ENCODE results near the gene DDX60. TPM values are rescaled to one million over a fixed set of nuclear protein-coding genes. Genes with fewer than 3 reads are reported as not detected.

The DDX60 gene
- total and polyA plus RNA-seq, 7 donors: 1.4 to 3.6 (median 2.1) TPM

GRCh38 chr4:168208957-168209614, 109.5 kb downstream of the DDX60 start:
- H3K4me3 ChIP-seq: no peak overlapping the region
- no peak overlapping the region for H3K27ac ChIP-seq
- WGBS, 3 donors: 93 to 98% (median 95%) methylated on average over 3 of the region's 3 CpGs
- no peak for ATAC-seq
- no peak for DNase-seq
- H3K27me3 ChIP-seq (ENCODE audit: insufficient read depth in 3 of 3, low read length in 2 of 3): no peaks in the 10 kb centered on the region
- no peaks in the 10 kb centered on the region for H3K36me3 ChIP-seq (ENCODE audit: insufficient read depth in 1 of 2, low read depth in 1 of 2)
- H3K9me3 ChIP-seq: peaks cover 5% of the 10 kb centered on the region
- no peak for TF ChIP-seq CTCF (IDR thresholded peaks at IDR 0.05)
- H3K4me1 ChIP-seq: no peaks in the 10 kb centered on the region
- intact Hi-C loops (cut with DNase I): no loop called here

- H3K36me3 ChIP-seq (ENCODE audit: insufficient read depth in 1 of 2, low read depth in 1 of 2): no peaks in the 10 kb centered on the region
- H3K9me3 ChIP-seq: peaks cover 10% of the 10 kb centered on the region
- TF ChIP-seq CTCF (IDR thresholded peaks at IDR 0.05): no peak
- WGBS, 3 donors: 91 to 98% (median 92%) methylated on average over 4 of the region's 4 CpGs
- intact Hi-C loops (cut with DNase I): no loop called here
- H3K27ac ChIP-seq: no peak overlapping the region
- no peaks in the 10 kb centered on the region for H3K4me1 ChIP-seq
- ATAC-seq: no peak
- no peaks in the 10 kb centered on the region for H3K27me3 ChIP-seq (ENCODE audit: insufficient read depth in 3 of 3, low read length in 2 of 3)
- DNase-seq: no peak
- H3K4me3 ChIP-seq: no peak overlapping the region
Observed at GRCh38 chr4:168203233-168203911, 115.2 kb downstream of the DDX60 start.

GRCh38 chr4:168200685-168201084, 117.9 kb downstream of the DDX60 start:
- no peaks in the 10 kb centered on the region for H3K27me3 ChIP-seq (ENCODE audit: insufficient read depth in 3 of 3, low read length in 2 of 3)
- H3K4me1 ChIP-seq: no peaks in the 10 kb centered on the region
- ATAC-seq (no peak), DNase-seq (no peak)
- peaks cover 10% of the 10 kb centered on the region for H3K9me3 ChIP-seq
- H3K4me3 ChIP-seq: no peak overlapping the region
- WGBS, 3 donors: 75 to 82% (median 79%) methylated on average over 3 of the region's 3 CpGs
- no peak overlapping the region for H3K27ac ChIP-seq
- H3K36me3 ChIP-seq (ENCODE audit: insufficient read depth in 1 of 2, low read depth in 1 of 2): no peaks in the 10 kb centered on the region
- intact Hi-C loops (cut with DNase I): no loop called here
- no peak for TF ChIP-seq CTCF (IDR thresholded peaks at IDR 0.05)

GRCh38 chr4:168199260-168199957, 119.1 kb downstream of the DDX60 start:
- no peak for TF ChIP-seq CTCF (IDR thresholded peaks at IDR 0.05)
- 34 to 44% (median 39%) methylated on average over 4 of the region's 4 CpGs for WGBS, 3 donors
- peak in 1 of 4 donors; percentile 57 for ATAC-seq
- Histone ChIP-seq H3K4me1 (no peaks in the 10 kb centered on the region), H3K9me3 (peaks cover 10% of the 10 kb centered on the region), H3K4me3 (no peak overlapping the region), H3K36me3 (ENCODE audit: insufficient read depth in 1 of 2, low read depth in 1 of 2) (no peaks in the 10 kb centered on the region), H3K27ac (no peak overlapping the region), H3K27me3 (ENCODE audit: insufficient read depth in 3 of 3, low read length in 2 of 3) (no peaks in the 10 kb centered on the region)
- DNase-seq: no peak
- intact Hi-C loops (cut with DNase I): loop anchor here in 1 of 2 donors (10.0 kb wide), 1 partner anchor 275 kb away; no protein-coding TSS in a partner anchor
